Gastrocnemius medialis (tissue), 4 donors: ENCODE measurements around the gene CWC27. TPM values are rescaled to one million over a fixed set of nuclear protein-coding genes. Genes with fewer than 3 reads are reported as not detected.
A peak's percentile ranks its signal among the peaks of the same experiment; 100 is the strongest.

ENCODE experiments used
- ATAC-seq, 2 donors: fragments of 150-250 bp; one replicate each; pipeline ENCODE4 v1.9.1; 2016
- DNase-seq, 2 donors: peaks; one replicate each; pipeline ENCODE4 v3.0.0-alpha.2; 2019
- H3K27ac ChIP-seq, 4 donors: fragments of 200-600 bp; sonication (generic); 1 replicate in 1 of 4; 2 replicates in 3 of 4; pipeline ENCODE4 v1.5.1; 2016 to 2018; ENCODE audit warnings: mild to moderate bottlenecking in 2 of 4, moderate library complexity in 1 of 4
- H3K27me3 ChIP-seq, 3 donors: fragments of 200-600 bp; sonication (generic) in 2 of 3; 1 replicate in 1 of 3; 2 replicates in 2 of 3; pipeline versions ENCODE4 v1.5.1 to v1.6.0; 2016 to 2019; ENCODE audit warnings: mild to moderate bottlenecking in 1 of 3, moderate library complexity in 1 of 3
- H3K36me3 ChIP-seq, 2 donors: fragments of 200-600 bp; sonication (generic) in 1 of 2; one replicate each; pipeline ENCODE4 v1.5.1; 2017 to 2018
- H3K4me1 ChIP-seq, 2 donors: fragments of 200-600 bp; sonication (generic) in 1 of 2; one replicate each; pipeline ENCODE4 v1.5.1; 2016 to 2017; ENCODE audit warnings: mild to moderate bottlenecking in 2 of 2
- H3K4me3 ChIP-seq, 4 donors: fragments of 200-600 bp; sonication (generic) in 3 of 4; 1 replicate in 1 of 4; 2 replicates in 3 of 4; pipeline ENCODE4 v1.5.1; 2016 to 2019; ENCODE audit warnings: mild to moderate bottlenecking in 2 of 4
- H3K9me3 ChIP-seq, 3 donors: fragments of 200-600 bp; sonication (generic) in 2 of 3; 1 replicate in 1 of 3; 2 replicates in 2 of 3; pipeline ENCODE4 v1.5.1; 2016 to 2019
- POLR2A ChIP-seq, 2 donors: fragments of 450-650 bp; IDR thresholded peaks; one replicate each; pipeline ENCODE4 v1.6.1; 2017; ENCODE audit warnings: antibody characterized with exemption in 2 of 2, mild to moderate bottlenecking in 2 of 2, moderate library complexity in 2 of 2
- in situ Hi-C, 4 donors: fragments of 200-750 bp; cut with MboI; loops; one replicate each; pipeline versions ENCODE4 v1.15.0 to v1.8.0; 2017; ENCODE audit warnings: low sequenced_read_pairs in 4 of 4
- intact Hi-C: fragments of 100-400 bp; cut with DNase I; formaldehyde crosslinking; loops from one replicate; pipeline ENCODE4 v1.15.1; 2023; ENCODE audit warnings: low total_unique reads
- total RNA-seq, 4 donors: library from RNA; depleted of rRNA; stranded (reverse); fragments of >200 nt; gene quantifications; one replicate each; pipeline versions ENCODE4 v1.1.0 to v1.2.3, GENCODE V29; 2016
- TF ChIP-seq, protein P1 (sequence below), 5 experiments: fragments of 450-650 bp in 3 of 5; fragments of 200-600 bp in 2 of 5; sonication (generic) in 2 of 5; IDR thresholded peaks in 4 of 5; conservative IDR thresholded peaks in 1 of 5; 1 replicate in 4 of 5; 2 replicates in 1 of 5; pipeline ENCODE4 v1.5.1; 2016 to 2019; ENCODE audit warnings: antibody characterized with exemption in 5 of 5, mild to moderate bottlenecking in 3 of 5, moderate library complexity in 3 of 5

CWC27 gene
- total RNA-seq, 4 donors from 2014 or later: 8.4 to 10.7 (median 8.6) TPM

GRCh38 chr5:64954518-64954917 is 185.8 kb downstream of the CWC27 start:
- H3K4me1 ChIP-seq: no peaks in the 10 kb centered on the region
- ATAC-seq: no peak
- no peak overlapping the region for H3K4me3 ChIP-seq
- no peaks in the 10 kb centered on the region for H3K36me3 ChIP-seq
- no peaks in the 10 kb centered on the region for H3K27me3 ChIP-seq
- H3K27ac ChIP-seq: no peak overlapping the region
- intact Hi-C loops (no loop called here), in situ Hi-C loops (loop anchor here in 1 of 4 donors (25.0 kb wide), 1 partner anchor 533 kb away; the partner anchor contains the start of gene ADAMTS6)
- no peak for DNase-seq
- TF ChIP-seq, protein P1, sequence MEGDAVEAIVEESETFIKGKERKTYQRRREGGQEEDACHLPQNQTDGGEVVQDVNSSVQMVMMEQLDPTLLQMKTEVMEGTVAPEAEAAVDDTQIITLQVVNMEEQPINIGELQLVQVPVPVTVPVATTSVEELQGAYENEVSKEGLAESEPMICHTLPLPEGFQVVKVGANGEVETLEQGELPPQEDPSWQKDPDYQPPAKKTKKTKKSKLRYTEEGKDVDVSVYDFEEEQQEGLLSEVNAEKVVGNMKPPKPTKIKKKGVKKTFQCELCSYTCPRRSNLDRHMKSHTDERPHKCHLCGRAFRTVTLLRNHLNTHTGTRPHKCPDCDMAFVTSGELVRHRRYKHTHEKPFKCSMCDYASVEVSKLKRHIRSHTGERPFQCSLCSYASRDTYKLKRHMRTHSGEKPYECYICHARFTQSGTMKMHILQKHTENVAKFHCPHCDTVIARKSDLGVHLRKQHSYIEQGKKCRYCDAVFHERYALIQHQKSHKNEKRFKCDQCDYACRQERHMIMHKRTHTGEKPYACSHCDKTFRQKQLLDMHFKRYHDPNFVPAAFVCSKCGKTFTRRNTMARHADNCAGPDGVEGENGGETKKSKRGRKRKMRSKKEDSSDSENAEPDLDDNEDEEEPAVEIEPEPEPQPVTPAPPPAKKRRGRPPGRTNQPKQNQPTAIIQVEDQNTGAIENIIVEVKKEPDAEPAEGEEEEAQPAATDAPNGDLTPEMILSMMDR (IDR thresholded peaks at IDR 0.05 in 4 of 5, conservative IDR thresholded peaks at IDR 0.05 in 1 of 5): no peak
- TF ChIP-seq POLR2A (IDR thresholded peaks at IDR 0.05): no peak
- no peaks in the 10 kb centered on the region for H3K9me3 ChIP-seq

- ATAC-seq (no peak), DNase-seq (no peak)
- no peak for TF ChIP-seq POLR2A (IDR thresholded peaks at IDR 0.05)
- TF ChIP-seq, protein P1 (IDR thresholded peaks at IDR 0.05 in 4 of 5, conservative IDR thresholded peaks at IDR 0.05 in 1 of 5): peak in 2 of 5 experiments; percentile 28 to 36
- intact Hi-C loops (loop anchor here (5.0 kb wide), 1 partner anchor 523 kb away; the partner anchor contains the start of gene ADAMTS6), in situ Hi-C loops (loop anchor here in 1 of 4 donors (25.0 kb wide), 1 partner anchor 528 kb away; the partner anchor contains the start of gene ADAMTS6)
- Histone ChIP-seq H3K9me3 (no peaks in the 10 kb centered on the region), H3K4me3 (no peak overlapping the region), H3K27me3 (no peaks in the 10 kb centered on the region), H3K36me3 (no peaks in the 10 kb centered on the region), H3K27ac (no peak overlapping the region), H3K4me1 (no peaks in the 10 kb centered on the region)
Observed at GRCh38 chr5:64958757-64959391, 190.1 kb downstream of the CWC27 start.

DNA sequence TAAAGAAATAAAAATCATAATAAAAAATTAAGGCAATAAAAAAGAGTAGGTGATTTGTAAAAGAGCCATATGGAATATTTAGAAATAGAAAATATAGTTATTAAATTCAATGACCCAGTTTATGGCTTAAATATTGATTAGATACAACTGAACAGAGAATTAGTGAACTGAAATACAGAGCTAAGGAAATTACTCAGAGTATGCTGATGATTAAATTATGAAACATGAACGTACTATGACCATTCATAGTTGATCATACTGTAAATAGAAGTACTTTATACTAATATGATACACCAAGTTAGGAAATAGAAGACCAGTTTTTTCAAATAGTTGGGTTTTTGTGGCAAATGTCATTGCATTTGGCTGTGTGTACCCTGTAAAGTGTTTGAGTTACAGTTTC is 194.5 kb downstream of the CWC27 start:
- no peak for ATAC-seq
- TF ChIP-seq POLR2A (IDR thresholded peaks at IDR 0.05): no peak
- TF ChIP-seq, protein P1 (IDR thresholded peaks at IDR 0.05 in 4 of 5, conservative IDR thresholded peaks at IDR 0.05 in 1 of 5): no peak
- H3K9me3 ChIP-seq: no peaks in the 10 kb centered on the region
- no peak for DNase-seq
- H3K4me1 ChIP-seq: no peaks in the 10 kb centered on the region
- H3K27me3 ChIP-seq: no peaks in the 10 kb centered on the region
- no peak overlapping the region for H3K27ac ChIP-seq
- intact Hi-C loops: loop anchor here (10.0 kb wide), 1 partner anchor 142 kb away; no protein-coding TSS in a partner anchor
- H3K36me3 ChIP-seq: no peaks in the 10 kb centered on the region
- H3K4me3 ChIP-seq: no peak overlapping the region
- in situ Hi-C loops: loop anchor here in 2 of 4 donors (10.0 to 25.0 kb wide), 2 partner anchors 522 to 524 kb away; partner anchors contain the start of gene ADAMTS6 (in 2 of the 2)

DNA sequence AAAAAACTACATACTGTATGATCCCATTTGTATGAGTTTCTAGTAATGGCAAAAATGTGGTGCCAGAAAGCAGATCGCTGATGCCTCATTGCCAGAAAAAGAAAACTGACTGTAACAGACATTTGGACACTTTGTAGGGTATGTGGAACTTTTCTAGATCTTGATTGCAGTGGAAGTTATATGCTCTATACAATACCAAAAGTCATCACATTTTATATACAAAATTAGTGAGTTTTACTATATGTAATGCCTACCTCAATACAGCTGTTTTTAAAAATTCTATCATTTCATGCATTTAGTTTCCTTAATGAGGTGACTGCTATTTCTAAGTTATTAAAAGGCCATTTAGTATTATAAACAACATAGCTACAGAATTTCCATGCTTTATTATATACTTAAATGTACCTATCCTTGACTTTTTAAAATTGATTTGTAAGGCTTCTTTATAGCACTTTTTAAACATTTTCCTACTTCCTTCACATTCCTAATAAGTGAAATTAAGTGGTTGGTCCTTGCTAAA is 199.9 kb downstream of the CWC27 start:
- H3K4me1 ChIP-seq: no peaks in the 10 kb centered on the region
- in situ Hi-C loops: loop anchor here in 2 of 4 donors (10.0 to 25.0 kb wide), 2 partner anchors 516 to 519 kb away; partner anchors contain the start of gene ADAMTS6 (in 2 of the 2)
- TF ChIP-seq POLR2A (IDR thresholded peaks at IDR 0.05): no peak
- TF ChIP-seq, protein P1 (IDR thresholded peaks at IDR 0.05 in 4 of 5, conservative IDR thresholded peaks at IDR 0.05 in 1 of 5): no peak
- H3K27me3 ChIP-seq: no peaks in the 10 kb centered on the region
- DNase-seq (no peak), ATAC-seq (no peak)
- H3K36me3 ChIP-seq: no peaks in the 10 kb centered on the region
- no peaks in the 10 kb centered on the region for H3K9me3 ChIP-seq
- intact Hi-C loops: loop anchor here (10.0 kb wide), 1 partner anchor 136 kb away; no protein-coding TSS in a partner anchor
- H3K27ac ChIP-seq: no peak overlapping the region
- H3K4me3 ChIP-seq: no peak overlapping the region
